ENCODE results near the gene PTRH2. TPM values are rescaled to one million over a fixed set of nuclear protein-coding genes. Genes with fewer than 3 reads are reported as not detected.

Gene PTRH2
- total RNA-seq, 1 donor from 2014 or later = 10.2 TPM

- ATAC-seq = peak; percentile 71
- DNase-seq (ENCODE audit: missing footprints) = no peak
- intact Hi-C loops (cut with DNase I) = no loop called here
Measured at GRCh38 chr17:59725691-59726090, 18.5 kb upstream of the PTRH2 start.

GRCh38 chr17:59723607-59724006 lies 16.4 kb upstream of the PTRH2 start:
- intact Hi-C loops (cut with DNase I) = no loop called here
- DNase-seq (ENCODE audit: missing footprints) (no peak), ATAC-seq (no peak)

GRCh38 chr17:59723041-59723440 lies 15.8 kb upstream of the PTRH2 start:
- intact Hi-C loops (cut with DNase I) = no loop called here
- no peak for ATAC-seq
- DNase-seq (ENCODE audit: missing footprints) = no peak

- DNase-seq (ENCODE audit: missing footprints) = no peak
- ATAC-seq = no peak
- intact Hi-C loops (cut with DNase I) = no loop called here
Measured at GRCh38 chr17:59722623-59723022, 15.4 kb upstream of the PTRH2 start.

GRCh38 chr17:59719526-59719925 lies 12.3 kb upstream of the PTRH2 start:
- DNase-seq (ENCODE audit: missing footprints) (no peak), ATAC-seq (no peak)
- intact Hi-C loops (cut with DNase I) = no loop called here

GRCh38 chr17:59716427-59716826 lies 9.2 kb upstream of the PTRH2 start:
- ATAC-seq (no peak), DNase-seq (ENCODE audit: missing footprints) (no peak)
- intact Hi-C loops (cut with DNase I) = no loop called here

GRCh38 chr17:59714255-59714654 lies 7.0 kb upstream of the PTRH2 start:
- DNase-seq (ENCODE audit: missing footprints) (no peak), ATAC-seq (no peak)
- intact Hi-C loops (cut with DNase I) = no loop called here

GRCh38 chr17:59712862-59713261 lies 5.6 kb upstream of the PTRH2 start:
- DNase-seq (ENCODE audit: missing footprints) (no peak), ATAC-seq (no peak)
- intact Hi-C loops (cut with DNase I) = no loop called here

GRCh38 chr17:59711936-59712335 lies 4.7 kb upstream of the PTRH2 start:
- intact Hi-C loops (cut with DNase I) = no loop called here
- DNase-seq (ENCODE audit: missing footprints) (no peak), ATAC-seq (no peak)

GRCh38 chr17:59707971-59708430 lies 771 bp upstream of the PTRH2 start:
- peak; percentile 2 for ATAC-seq
- intact Hi-C loops (cut with DNase I) = loop anchor here (2.0 kb wide), 1 partner anchor 89 kb away; the partner anchor contains the start of gene CLTC
- no peak for DNase-seq (ENCODE audit: missing footprints)

- ATAC-seq (no peak), DNase-seq (ENCODE audit: missing footprints) (no peak)
Measured at GRCh38 chr17:59702304-59702703, 4.9 kb downstream of the PTRH2 start.

GRCh38 chr17:59699786-59700185 lies 7.4 kb downstream of the PTRH2 start:
- intact Hi-C loops (cut with DNase I) = no loop called here
- DNase-seq (ENCODE audit: missing footprints) (no peak), ATAC-seq (no peak)

More at GRCh38 chr17:59702304-59702703, 4.9 kb downstream of the PTRH2 start:
- intact Hi-C loops (cut with DNase I) = no loop called here

- no peak for ATAC-seq
- intact Hi-C loops (cut with DNase I) = no loop called here
- DNase-seq (ENCODE audit: missing footprints) = no peak
Measured at GRCh38 chr17:59699218-59699617, 8.0 kb downstream of the PTRH2 start.

- DNase-seq (ENCODE audit: missing footprints) (no peak), ATAC-seq (no peak)
- intact Hi-C loops (cut with DNase I) = no loop called here
Measured at GRCh38 chr17:59698143-59698542, 9.1 kb downstream of the PTRH2 start.

- ATAC-seq (no peak), DNase-seq (ENCODE audit: missing footprints) (no peak)
- intact Hi-C loops (cut with DNase I) = no loop called here
Measured at GRCh38 chr17:59696682-59697277, 10.4 kb downstream of the PTRH2 start.

GRCh38 chr17:59695945-59696681 lies 11.1 kb downstream of the PTRH2 start:
- intact Hi-C loops (cut with DNase I) = no loop called here
- ATAC-seq (no peak), DNase-seq (ENCODE audit: missing footprints) (no peak)

- intact Hi-C loops (cut with DNase I) = no loop called here
- no peak for ATAC-seq
- no peak for DNase-seq (ENCODE audit: missing footprints)
Measured at GRCh38 chr17:59694344-59694743, 12.9 kb downstream of the PTRH2 start.

GRCh38 chr17:59693582-59693981 lies 13.6 kb downstream of the PTRH2 start:
- intact Hi-C loops (cut with DNase I) = no loop called here

GRCh38 chr17:59688496-59688895 lies 18.7 kb downstream of the PTRH2 start:
- DNase-seq (ENCODE audit: missing footprints) = no peak
- ATAC-seq = no peak
- intact Hi-C loops (cut with DNase I) = no loop called here

More at GRCh38 chr17:59693582-59693981, 13.6 kb downstream of the PTRH2 start:
- DNase-seq (ENCODE audit: missing footprints) (no peak), ATAC-seq (no peak)

- intact Hi-C loops (cut with DNase I) = no loop called here
- DNase-seq (ENCODE audit: missing footprints) (no peak), ATAC-seq (no peak)
Measured at GRCh38 chr17:59688008-59688407, 19.2 kb downstream of the PTRH2 start.
